ENCODE results near the gene ANKRD27. TPM values are rescaled to one million over a fixed set of nuclear protein-coding genes. Genes with fewer than 3 reads are reported as not detected.
"Not testable (repeated sequence)": the region's sequence is repeated elsewhere in the genome, so short reads cannot be mapped to it uniquely, and the experiment has no call there.

ANKRD27 gene
- polyA plus RNA-seq, 4 donors = 11.2 to 24.0 (median 13.5) TPM

DNA sequence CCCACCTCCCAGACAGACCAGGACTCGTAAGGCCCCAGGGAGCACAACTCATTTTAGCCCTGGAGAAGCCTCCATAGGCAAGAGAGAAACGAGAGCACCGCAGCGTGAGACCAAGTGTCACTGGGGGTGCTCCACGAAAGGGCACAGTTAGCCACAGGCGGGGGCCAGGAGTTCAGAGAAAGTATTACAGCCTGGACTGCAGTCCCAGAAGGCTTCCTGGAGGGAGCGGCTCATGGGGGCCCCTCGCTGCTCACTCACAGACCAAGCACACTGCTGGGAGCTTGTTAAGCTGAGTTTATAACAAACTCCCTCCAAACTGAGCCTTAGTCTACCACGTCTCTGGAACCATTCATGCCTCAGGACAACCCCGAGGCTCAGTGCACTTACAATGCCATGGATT, 16.5 kb downstream of the ANKRD27 start:
- WGBS, 3 donors = 85 to 91% (median 87%) methylated on average over 10 of the region's 10 CpGs
- no peak for DNase-seq
- H3K4me3 ChIP-seq (ENCODE audit: low read depth in 1 of 3, low read length in 3 of 3) = no peak overlapping the region
- no peaks in the 10 kb centered on the region for H3K27me3 ChIP-seq (ENCODE audit: control insufficient read depth in 3 of 3, insufficient read depth in 3 of 3, low read length in 3 of 3)
- no peaks in the 10 kb centered on the region for H3K9me3 ChIP-seq (ENCODE audit: control insufficient read depth in 2 of 2, insufficient read depth in 1 of 2, low read depth in 1 of 2, low read length in 1 of 2)
- H3K36me3 ChIP-seq (ENCODE audit: control insufficient read depth in 3 of 3, insufficient read depth in 2 of 3, low read depth in 1 of 3, low read length in 3 of 3) = peaks cover 3 to 48% (median 4%) of the 10 kb centered on the region in 3 donors
- H3K27ac ChIP-seq (ENCODE audit: low read depth in 1 of 3, low read length in 2 of 3) = no peak overlapping the region
- peaks cover 0 to 5% (median 0%) of the 10 kb centered on the region in 3 donors for H3K4me1 ChIP-seq (ENCODE audit: control insufficient read depth in 3 of 3, insufficient read depth in 2 of 3, low read depth in 1 of 3, low read length in 2 of 3)
- no peak for FAIRE-seq

GRCh38 chr19:32658075-32658474, 16.9 kb downstream of the ANKRD27 start:
- no peak for DNase-seq
- H3K4me1 ChIP-seq (ENCODE audit: control insufficient read depth in 3 of 3, insufficient read depth in 2 of 3, low read depth in 1 of 3, low read length in 2 of 3) = peaks cover 0 to 9% (median 2%) of the 10 kb centered on the region in 3 donors
- no peak overlapping the region for H3K27ac ChIP-seq (ENCODE audit: low read depth in 1 of 3, low read length in 2 of 3)
- WGBS, 3 donors = 90 to 95% (median 91%) methylated on average over 10 of the region's 10 CpGs
- no peaks in the 10 kb centered on the region for H3K9me3 ChIP-seq (ENCODE audit: control insufficient read depth in 2 of 2, insufficient read depth in 1 of 2, low read depth in 1 of 2, low read length in 1 of 2)
- H3K27me3 ChIP-seq (ENCODE audit: control insufficient read depth in 3 of 3, insufficient read depth in 3 of 3, low read length in 3 of 3) = no peaks in the 10 kb centered on the region
- H3K36me3 ChIP-seq (ENCODE audit: control insufficient read depth in 3 of 3, insufficient read depth in 2 of 3, low read depth in 1 of 3, low read length in 3 of 3) = peaks cover 3 to 48% (median 4%) of the 10 kb centered on the region in 3 donors
- no peak for FAIRE-seq
- no peak overlapping the region for H3K4me3 ChIP-seq (ENCODE audit: low read depth in 1 of 3, low read length in 3 of 3)

GRCh38 chr19:32656379-32656778, 18.6 kb downstream of the ANKRD27 start:
- 97 to 99% (median 97%) methylated on average over 8 of the region's 8 CpGs for WGBS, 3 donors
- not testable (repeated sequence) for H3K27ac ChIP-seq (ENCODE audit: low read depth in 1 of 3, low read length in 2 of 3); DNase-seq; FAIRE-seq; H3K4me3 ChIP-seq (ENCODE audit: low read depth in 1 of 3, low read length in 3 of 3); H3K9me3 ChIP-seq (ENCODE audit: control insufficient read depth in 2 of 2, insufficient read depth in 1 of 2, low read depth in 1 of 2, low read length in 1 of 2); H3K27me3 ChIP-seq (ENCODE audit: control insufficient read depth in 3 of 3, insufficient read depth in 3 of 3, low read length in 3 of 3)
- peaks cover 3 to 45% (median 4%) of the 10 kb centered on the region in 3 donors for H3K36me3 ChIP-seq (ENCODE audit: control insufficient read depth in 3 of 3, insufficient read depth in 2 of 3, low read depth in 1 of 3, low read length in 3 of 3)
- H3K4me1 ChIP-seq (ENCODE audit: control insufficient read depth in 3 of 3, insufficient read depth in 2 of 3, low read depth in 1 of 3, low read length in 2 of 3) = peaks cover 0 to 24% (median 3%) of the 10 kb centered on the region in 3 donors

DNA sequence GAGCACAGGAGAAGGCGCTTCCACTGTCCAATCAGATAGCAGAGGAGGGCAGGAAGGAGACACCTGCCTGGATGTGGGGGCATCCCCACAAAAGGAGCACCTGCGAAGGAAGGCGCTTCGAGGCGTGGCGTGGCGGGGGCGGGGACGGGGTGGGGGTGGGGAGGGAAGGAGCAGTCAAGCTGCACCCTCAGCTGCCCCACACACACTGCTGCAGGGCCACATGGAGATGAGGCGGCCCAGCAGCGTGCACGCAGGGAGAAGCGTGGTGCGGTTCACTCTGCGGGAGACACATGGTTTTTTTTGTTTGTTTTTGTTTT, 21.4 kb downstream of the ANKRD27 start:
- peaks cover 0 to 24% (median 3%) of the 10 kb centered on the region in 3 donors for H3K4me1 ChIP-seq (ENCODE audit: control insufficient read depth in 3 of 3, insufficient read depth in 2 of 3, low read depth in 1 of 3, low read length in 2 of 3)
- no peaks in the 10 kb centered on the region for H3K9me3 ChIP-seq (ENCODE audit: control insufficient read depth in 2 of 2, insufficient read depth in 1 of 2, low read depth in 1 of 2, low read length in 1 of 2)
- peaks cover 3 to 53% (median 3%) of the 10 kb centered on the region in 3 donors for H3K36me3 ChIP-seq (ENCODE audit: control insufficient read depth in 3 of 3, insufficient read depth in 2 of 3, low read depth in 1 of 3, low read length in 3 of 3)
- H3K27ac ChIP-seq (ENCODE audit: low read depth in 1 of 3, low read length in 2 of 3) = peak overlapping the region in 2 of 3 donors; percentile 46 to 85
- FAIRE-seq (no peak), DNase-seq (no peak)
- WGBS, 3 donors = 18 to 65% (median 43%) methylated on average over 14 to 15 of the region's 15 CpGs
- no peaks in the 10 kb centered on the region for H3K27me3 ChIP-seq (ENCODE audit: control insufficient read depth in 3 of 3, insufficient read depth in 3 of 3, low read length in 3 of 3)
- no peak overlapping the region for H3K4me3 ChIP-seq (ENCODE audit: low read depth in 1 of 3, low read length in 3 of 3)

- WGBS, 3 donors = 13 to 40% (median 34%) methylated on average over 12 of the region's 12 CpGs
- FAIRE-seq = no peak
- H3K4me1 ChIP-seq (ENCODE audit: control insufficient read depth in 3 of 3, insufficient read depth in 2 of 3, low read depth in 1 of 3, low read length in 2 of 3) = peaks cover 0 to 24% (median 3%) of the 10 kb centered on the region in 3 donors
- DNase-seq = peak; percentile 76 to 87
- peak overlapping the region in 2 of 3 donors; percentile 46 to 85 for H3K27ac ChIP-seq (ENCODE audit: low read depth in 1 of 3, low read length in 2 of 3)
- no peaks in the 10 kb centered on the region for H3K9me3 ChIP-seq (ENCODE audit: control insufficient read depth in 2 of 2, insufficient read depth in 1 of 2, low read depth in 1 of 2, low read length in 1 of 2)
- H3K36me3 ChIP-seq (ENCODE audit: control insufficient read depth in 3 of 3, insufficient read depth in 2 of 3, low read depth in 1 of 3, low read length in 3 of 3) = peaks cover 0 to 51% (median 3%) of the 10 kb centered on the region in 3 donors
- no peaks in the 10 kb centered on the region for H3K27me3 ChIP-seq (ENCODE audit: control insufficient read depth in 3 of 3, insufficient read depth in 3 of 3, low read length in 3 of 3)
- no peak overlapping the region for H3K4me3 ChIP-seq (ENCODE audit: low read depth in 1 of 3, low read length in 3 of 3)
Observed at GRCh38 chr19:32652894-32653598, 21.9 kb downstream of the ANKRD27 start.

GRCh38 chr19:32652331-32652730, 22.6 kb downstream of the ANKRD27 start:
- FAIRE-seq; H3K27me3 ChIP-seq (ENCODE audit: control insufficient read depth in 3 of 3, insufficient read depth in 3 of 3, low read length in 3 of 3); H3K4me3 ChIP-seq (ENCODE audit: low read depth in 1 of 3, low read length in 3 of 3); DNase-seq; H3K9me3 ChIP-seq (ENCODE audit: control insufficient read depth in 2 of 2, insufficient read depth in 1 of 2, low read depth in 1 of 2, low read length in 1 of 2): not testable (repeated sequence)
- H3K4me1 ChIP-seq (ENCODE audit: control insufficient read depth in 3 of 3, insufficient read depth in 2 of 3, low read depth in 1 of 3, low read length in 2 of 3) = peaks cover 0 to 24% (median 3%) of the 10 kb centered on the region in 3 donors
- WGBS, 3 donors = 68 to 91% (median 80%) methylated on average over 13 of the region's 13 CpGs
- peak overlapping the region in 1 of 3 donors; percentile 85 for H3K27ac ChIP-seq (ENCODE audit: low read depth in 1 of 3, low read length in 2 of 3)
- H3K36me3 ChIP-seq (ENCODE audit: control insufficient read depth in 3 of 3, insufficient read depth in 2 of 3, low read depth in 1 of 3, low read length in 3 of 3) = peaks cover 0 to 50% (median 4%) of the 10 kb centered on the region in 3 donors

- no peaks in the 10 kb centered on the region for H3K27me3 ChIP-seq (ENCODE audit: control insufficient read depth in 3 of 3, insufficient read depth in 3 of 3, low read length in 3 of 3)
- H3K27ac ChIP-seq (ENCODE audit: low read depth in 1 of 3, low read length in 2 of 3) = peak overlapping the region in 1 of 3 donors; percentile 85
- no peak for FAIRE-seq
- WGBS, 3 donors = 18 to 58% (median 52%) methylated on average over 8 of the region's 8 CpGs
- H3K36me3 ChIP-seq (ENCODE audit: control insufficient read depth in 3 of 3, insufficient read depth in 2 of 3, low read depth in 1 of 3, low read length in 3 of 3) = peaks cover 0 to 50% (median 5%) of the 10 kb centered on the region in 3 donors
- H3K4me1 ChIP-seq (ENCODE audit: control insufficient read depth in 3 of 3, insufficient read depth in 2 of 3, low read depth in 1 of 3, low read length in 2 of 3) = peaks cover 0 to 24% (median 3%) of the 10 kb centered on the region in 3 donors
- H3K4me3 ChIP-seq (ENCODE audit: low read depth in 1 of 3, low read length in 3 of 3) = no peak overlapping the region
- DNase-seq = peak; percentile 37 to 74
- no peaks in the 10 kb centered on the region for H3K9me3 ChIP-seq (ENCODE audit: control insufficient read depth in 2 of 2, insufficient read depth in 1 of 2, low read depth in 1 of 2, low read length in 1 of 2)
Observed at GRCh38 chr19:32651729-32652140, 23.2 kb downstream of the ANKRD27 start.

GRCh38 chr19:32650671-32651070, 24.3 kb downstream of the ANKRD27 start:
- FAIRE-seq (no peak), DNase-seq (no peak)
- Histone ChIP-seq H3K9me3 (ENCODE audit: control insufficient read depth in 2 of 2, insufficient read depth in 1 of 2, low read depth in 1 of 2, low read length in 1 of 2) (no peaks in the 10 kb centered on the region), H3K4me3 (ENCODE audit: low read depth in 1 of 3, low read length in 3 of 3) (no peak overlapping the region), H3K36me3 (ENCODE audit: control insufficient read depth in 3 of 3, insufficient read depth in 2 of 3, low read depth in 1 of 3, low read length in 3 of 3) (peaks cover 0 to 43% (median 5%) of the 10 kb centered on the region in 3 donors), H3K4me1 (ENCODE audit: control insufficient read depth in 3 of 3, insufficient read depth in 2 of 3, low read depth in 1 of 3, low read length in 2 of 3) (peaks cover 0 to 24% (median 3%) of the 10 kb centered on the region in 3 donors), H3K27me3 (ENCODE audit: control insufficient read depth in 3 of 3, insufficient read depth in 3 of 3, low read length in 3 of 3) (no peaks in the 10 kb centered on the region), H3K27ac (ENCODE audit: low read depth in 1 of 3, low read length in 2 of 3) (no peak overlapping the region)
- 86 to 100% (median 96%) methylated on average over 5 of the region's 5 CpGs for WGBS, 3 donors

Data from small intestine (tissue), 7 donors.